ENCODE results near the gene HYOU1. TPM values are rescaled to one million over a fixed set of nuclear protein-coding genes. Genes with fewer than 3 reads are reported as not detected.
"Not testable (repeated sequence)": the region's sequence is repeated elsewhere in the genome, so short reads cannot be mapped to it uniquely, and the experiment has no call there.

HYOU1 gene, protein sequence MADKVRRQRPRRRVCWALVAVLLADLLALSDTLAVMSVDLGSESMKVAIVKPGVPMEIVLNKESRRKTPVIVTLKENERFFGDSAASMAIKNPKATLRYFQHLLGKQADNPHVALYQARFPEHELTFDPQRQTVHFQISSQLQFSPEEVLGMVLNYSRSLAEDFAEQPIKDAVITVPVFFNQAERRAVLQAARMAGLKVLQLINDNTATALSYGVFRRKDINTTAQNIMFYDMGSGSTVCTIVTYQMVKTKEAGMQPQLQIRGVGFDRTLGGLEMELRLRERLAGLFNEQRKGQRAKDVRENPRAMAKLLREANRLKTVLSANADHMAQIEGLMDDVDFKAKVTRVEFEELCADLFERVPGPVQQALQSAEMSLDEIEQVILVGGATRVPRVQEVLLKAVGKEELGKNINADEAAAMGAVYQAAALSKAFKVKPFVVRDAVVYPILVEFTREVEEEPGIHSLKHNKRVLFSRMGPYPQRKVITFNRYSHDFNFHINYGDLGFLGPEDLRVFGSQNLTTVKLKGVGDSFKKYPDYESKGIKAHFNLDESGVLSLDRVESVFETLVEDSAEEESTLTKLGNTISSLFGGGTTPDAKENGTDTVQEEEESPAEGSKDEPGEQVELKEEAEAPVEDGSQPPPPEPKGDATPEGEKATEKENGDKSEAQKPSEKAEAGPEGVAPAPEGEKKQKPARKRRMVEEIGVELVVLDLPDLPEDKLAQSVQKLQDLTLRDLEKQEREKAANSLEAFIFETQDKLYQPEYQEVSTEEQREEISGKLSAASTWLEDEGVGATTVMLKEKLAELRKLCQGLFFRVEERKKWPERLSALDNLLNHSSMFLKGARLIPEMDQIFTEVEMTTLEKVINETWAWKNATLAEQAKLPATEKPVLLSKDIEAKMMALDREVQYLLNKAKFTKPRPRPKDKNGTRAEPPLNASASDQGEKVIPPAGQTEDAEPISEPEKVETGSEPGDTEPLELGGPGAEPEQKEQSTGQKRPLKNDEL
- total RNA-seq (10 to 100 TPM; 26.6 to 37.6 (median 30.7) TPM), polyA plus RNA-seq (100 to 1,000 TPM in 1 of 3 donors, 10 to 100 TPM in 1, 1 to 10 TPM in 1; 6.0 to 106 (median 22.0) TPM)

GRCh38 chr11:119057000-119057769, at the start of gene HYOU1:
Gene HYOU1 (minus strand): TSS chr11:119057205. CDS start chr11:119056160, 1,045 bp downstream.
- Histone ChIP-seq H3K27me3 (no peaks in the 10 kb centered on the region), H3K36me3 (peaks cover 7 to 31% (median 23%) of the 10 kb centered on the region in 4 donors), H3K4me1 (peaks cover 0 to 25% (median 23%) of the 10 kb centered on the region in 4 donors), H3K9me3 (no peaks in the 10 kb centered on the region), H3K4me3 (peak within 1 kb of the TSS; percentile 68 to 96 (median 80)), H3K27ac (peak within 1 kb of the TSS; percentile 82 to 96 (median 92))
- peak; percentile 99 for DNase-seq
- 0 to 1% methylated on average over 79 of the region's 79 CpGs for WGBS, 2 donors
- TF ChIP-seq EP300 (IDR thresholded peaks at IDR 0.05) = no peak
- TF ChIP-seq POLR2AphosphoS5 (IDR thresholded peaks at IDR 0.05) = peak; percentile 83 to 88 (median 86)
- peak in 1 of 4 experiments; percentile 24 for TF ChIP-seq CTCF (IDR thresholded peaks at IDR 0.05)
- peak; percentile 47 to 59 for TF ChIP-seq POLR2A (IDR thresholded peaks at IDR 0.05)
- intact Hi-C loops (cut with DNase I) = no loop called here

- Histone ChIP-seq H3K4me3 (no peak overlapping the region), H3K27ac (peak overlapping the region; percentile 84 to 92 (median 90)), H3K36me3 (no peaks in the 10 kb centered on the region), H3K27me3 (no peaks in the 10 kb centered on the region), H3K4me1 (peaks cover 0 to 47% (median 42%) of the 10 kb centered on the region in 4 donors), H3K9me3 (no peaks in the 10 kb centered on the region)
- TF ChIP-seq POLR2A (IDR thresholded peaks at IDR 0.05) = no peak
- TF ChIP-seq CTCF (IDR thresholded peaks at IDR 0.05) = no peak
- no peak for TF ChIP-seq POLR2AphosphoS5 (IDR thresholded peaks at IDR 0.05)
- no peak for TF ChIP-seq EP300 (IDR thresholded peaks at IDR 0.05)
- intact Hi-C loops (cut with DNase I) = loop anchor here (5.0 kb wide), 1 partner anchor 104 kb away; the partner anchor contains the start of gene CBL
- 58 to 63% methylated on average over 4 of the region's 4 CpGs for WGBS, 2 donors
- DNase-seq = no peak
Measured at GRCh38 chr11:119103793-119104192, 46.8 kb upstream of the HYOU1 start.

GRCh38 chr11:119103161-119103664, 46.2 kb upstream of the HYOU1 start:
- H3K9me3 ChIP-seq = not testable (repeated sequence)

DNA sequence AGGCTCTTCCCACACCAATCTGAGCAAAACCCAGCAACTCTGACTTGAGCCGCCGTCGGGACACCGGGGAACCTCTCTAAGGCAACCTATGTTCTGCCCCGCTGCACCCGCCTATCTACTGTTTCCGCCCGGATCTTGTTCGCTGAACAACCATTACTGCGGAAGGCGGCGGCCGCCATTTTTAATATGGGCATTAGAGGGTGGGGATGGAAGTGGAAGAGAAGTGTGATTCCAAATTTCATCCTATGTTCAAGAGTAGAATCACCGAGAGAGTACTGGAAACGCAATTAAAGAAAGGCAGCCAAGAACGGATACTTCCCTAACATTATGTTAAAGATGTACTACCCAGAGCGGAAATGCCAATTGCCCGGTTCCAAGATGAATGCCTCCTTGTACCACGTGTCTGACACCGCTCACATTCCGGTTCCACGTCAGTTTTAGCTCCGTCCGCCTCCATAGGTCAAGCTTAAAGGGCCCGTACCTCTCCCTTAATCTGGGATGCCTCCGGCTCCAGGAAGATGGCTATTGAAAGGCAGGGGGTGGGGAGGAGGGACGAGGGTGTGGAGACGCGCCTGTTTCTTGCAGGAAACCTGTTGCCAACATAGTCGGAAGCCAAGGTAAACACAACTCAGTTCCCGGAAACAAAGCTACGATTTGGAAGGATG, 44.9 kb upstream of the HYOU1 start, which contains the start of gene DPAGT1:
DPAGT1 (minus strand) TSS at position 95 of the 665 bp plus-strand sequence. CDS start 198 bp downstream, outside the sequence.
- Histone ChIP-seq H3K9me3 (no peaks in the 10 kb centered on the region), H3K27ac (peak within 1 kb of the TSS; percentile 84 to 92 (median 90)), H3K4me1 (peaks cover 0 to 36% (median 32%) of the 10 kb centered on the region in 4 donors), H3K27me3 (no peaks in the 10 kb centered on the region), H3K4me3 (peak within 1 kb of the TSS; percentile 77 to 82 (median 78)), H3K36me3 (peaks cover 7 to 18% (median 9%) of the 10 kb centered on the region in 4 donors)
- WGBS, 2 donors = 0 to 1% methylated on average over 32 of the region's 32 CpGs
- DNase-seq = peak; percentile 97
- intact Hi-C loops (cut with DNase I) = loop anchor here (5.0 kb wide), 1 partner anchor 105 kb away; the partner anchor contains the start of gene CBL
- peak in 3 of 4 donors; percentile 47 to 71 (median 58) for TF ChIP-seq POLR2AphosphoS5 (IDR thresholded peaks at IDR 0.05)
- TF ChIP-seq EP300 (IDR thresholded peaks at IDR 0.05) = no peak
- TF ChIP-seq CTCF (IDR thresholded peaks at IDR 0.05) = peak in 1 of 4 experiments; percentile 1
- TF ChIP-seq POLR2A (IDR thresholded peaks at IDR 0.05) = peak in 1 of 2 donors; percentile 37

More at GRCh38 chr11:119103161-119103664, 46.2 kb upstream of the HYOU1 start:
- H3K27ac ChIP-seq = peak overlapping the region; percentile 84 to 92 (median 90)
- H3K27me3 ChIP-seq, DNase-seq, H3K36me3 ChIP-seq: not testable (repeated sequence)
- intact Hi-C loops (cut with DNase I) = loop anchor here (5.0 kb wide), 1 partner anchor 104 kb away; the partner anchor contains the start of gene CBL
- peak overlapping the region in 3 of 4 donors; percentile 78 to 82 (median 79) for H3K4me3 ChIP-seq
- H3K4me1 ChIP-seq = peaks cover 0 to 42% (median 37%) of the 10 kb centered on the region in 4 donors
- 68 to 87% methylated on average over 18 of the region's 18 CpGs for WGBS, 2 donors

Measured in sigmoid colon (tissue), 7 donors.